GM19397 (cell line): ENCODE data around the gene CDCA8.

Source experiments
- ATAC-seq: cut with Tn5 transposase; IDR thresholded peaks from one replicate; pipeline ENCODE4 v1.9.1; 2021; ENCODE audit warnings: mild to moderate bottlenecking, moderate library complexity; ENCODE audit not compliant: unreplicated experiment

Gene CDCA8

DNA sequence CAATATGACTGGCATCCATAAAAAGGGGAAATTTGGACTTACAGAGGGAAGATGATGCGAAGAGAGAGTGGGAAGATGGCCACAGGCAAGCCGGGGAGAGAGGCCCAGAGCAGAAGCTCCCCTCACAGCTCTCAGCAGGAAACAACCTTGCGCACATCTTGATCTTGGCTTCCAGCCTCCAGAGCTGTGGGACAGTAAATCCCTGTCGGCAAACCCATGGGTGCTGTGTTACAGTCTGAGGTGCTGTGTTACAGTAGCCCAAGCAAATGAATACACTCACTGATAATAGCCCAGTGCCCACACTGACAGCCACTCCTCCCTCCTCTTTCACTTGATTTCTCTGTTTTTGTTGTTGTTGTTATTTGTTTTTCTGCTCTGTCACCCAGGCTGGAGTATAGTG, 22.4 kb downstream of the CDCA8 start:
- ATAC-seq, result no peak

DNA sequence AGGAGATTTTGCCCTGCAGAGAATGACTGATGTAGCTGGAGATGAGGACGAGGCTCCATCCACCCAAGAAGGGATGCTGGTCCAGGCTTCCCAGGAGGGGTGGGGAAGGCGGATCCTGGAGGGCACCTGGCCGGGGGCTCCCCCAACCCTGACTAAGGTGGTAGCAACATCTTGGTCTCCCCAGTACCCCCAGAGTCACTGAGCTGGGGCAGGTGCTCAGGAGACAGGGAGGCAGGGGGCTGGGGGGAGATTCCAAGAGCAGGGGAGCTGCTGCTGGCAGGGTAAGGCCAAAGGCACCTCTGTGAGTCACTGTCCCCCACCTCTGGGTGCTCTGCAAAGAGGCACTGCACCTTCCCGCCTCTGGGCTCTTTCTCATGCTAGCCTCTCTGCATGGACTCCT, 24.0 kb downstream of the CDCA8 start:
- ATAC-seq, result no peak

DNA sequence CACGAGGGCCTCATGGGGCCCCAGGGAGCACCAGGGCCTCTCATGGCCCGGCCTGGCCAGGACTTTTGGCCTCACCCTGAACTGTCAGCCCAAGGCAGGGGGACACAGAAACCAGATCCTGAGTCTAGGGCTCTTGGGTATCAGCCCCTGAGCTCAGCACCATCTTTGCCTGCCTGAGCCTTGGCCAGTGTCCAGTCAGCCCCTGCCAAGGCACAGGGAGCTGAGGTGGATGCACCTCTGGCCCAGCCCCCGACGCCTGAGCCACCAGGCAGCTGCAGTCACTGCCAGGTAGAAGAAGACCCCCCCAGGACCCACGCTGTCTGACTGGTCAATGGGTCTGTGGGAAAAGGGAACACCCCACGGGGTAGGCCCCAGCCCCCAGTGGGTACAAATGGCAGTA, 25.3 kb downstream of the CDCA8 start:
- no peak for ATAC-seq

DNA sequence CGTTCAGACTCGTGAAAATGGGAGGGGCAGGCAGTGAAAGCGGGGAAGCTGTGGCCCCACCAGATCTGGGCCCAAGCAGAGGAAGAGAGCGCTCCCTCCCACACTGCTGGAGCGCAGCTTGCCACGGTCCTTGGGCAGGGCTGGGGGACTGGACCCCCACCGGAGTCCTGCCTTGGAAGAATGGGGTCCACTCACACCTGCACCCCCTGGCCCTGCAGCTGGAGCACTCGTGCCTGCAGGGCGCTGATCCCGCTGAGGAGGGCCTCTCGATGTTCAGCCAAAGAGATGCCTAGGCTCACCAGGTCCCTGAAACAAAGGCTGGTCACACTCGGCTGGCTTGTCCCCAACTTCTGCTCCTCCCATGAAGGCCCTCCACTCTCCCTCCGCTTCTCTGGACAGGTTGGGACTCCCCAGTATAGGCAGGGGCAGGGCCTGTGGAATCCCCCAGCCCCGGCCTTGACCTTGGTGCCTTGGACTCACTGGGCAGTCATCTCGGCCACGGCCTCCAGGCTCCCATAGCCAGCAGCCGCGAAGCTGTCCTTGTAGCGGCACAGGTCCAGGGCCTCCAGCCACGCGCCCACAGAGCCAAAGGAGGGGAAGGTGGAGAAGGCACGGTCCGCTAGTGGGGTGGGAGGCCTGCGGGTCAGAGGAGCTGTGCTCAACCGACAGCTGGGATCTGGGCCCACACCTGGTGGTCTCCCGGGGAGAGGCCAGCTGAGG, 26.0 kb downstream of the CDCA8 start:
- no peak for ATAC-seq

DNA sequence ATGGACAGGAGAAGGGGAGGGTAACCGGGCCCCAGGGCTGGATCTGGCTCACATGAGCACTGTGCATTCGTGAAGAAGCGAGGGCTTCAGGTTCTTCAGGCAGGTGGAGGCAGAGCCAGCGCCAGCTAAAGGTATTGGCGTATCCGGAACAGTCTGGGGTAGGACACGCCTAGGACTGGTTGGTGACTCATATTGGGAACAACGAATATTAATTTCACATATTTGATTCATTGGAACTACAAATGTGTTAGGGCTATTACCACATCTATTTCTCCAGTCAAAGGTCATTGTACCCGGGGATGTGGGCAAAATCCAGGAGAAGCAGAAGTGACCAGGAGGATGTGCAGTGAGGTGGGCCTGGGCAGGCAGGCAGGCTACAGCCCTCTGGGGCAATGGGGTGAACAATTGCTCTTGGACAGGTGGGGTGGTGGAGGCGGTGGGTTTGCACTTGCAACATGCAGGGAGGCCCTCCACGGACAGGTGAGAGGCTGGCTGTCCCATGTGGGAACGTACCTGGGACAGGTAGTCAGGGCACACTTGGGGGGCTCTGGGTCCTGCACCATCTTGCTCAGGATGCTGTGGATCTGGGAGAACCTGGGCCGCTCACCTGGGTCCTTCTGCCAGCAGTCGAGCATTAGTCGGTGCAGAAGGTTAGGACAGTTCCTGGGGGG, 26.7 kb downstream of the CDCA8 start:
- ATAC-seq, result no peak

DNA sequence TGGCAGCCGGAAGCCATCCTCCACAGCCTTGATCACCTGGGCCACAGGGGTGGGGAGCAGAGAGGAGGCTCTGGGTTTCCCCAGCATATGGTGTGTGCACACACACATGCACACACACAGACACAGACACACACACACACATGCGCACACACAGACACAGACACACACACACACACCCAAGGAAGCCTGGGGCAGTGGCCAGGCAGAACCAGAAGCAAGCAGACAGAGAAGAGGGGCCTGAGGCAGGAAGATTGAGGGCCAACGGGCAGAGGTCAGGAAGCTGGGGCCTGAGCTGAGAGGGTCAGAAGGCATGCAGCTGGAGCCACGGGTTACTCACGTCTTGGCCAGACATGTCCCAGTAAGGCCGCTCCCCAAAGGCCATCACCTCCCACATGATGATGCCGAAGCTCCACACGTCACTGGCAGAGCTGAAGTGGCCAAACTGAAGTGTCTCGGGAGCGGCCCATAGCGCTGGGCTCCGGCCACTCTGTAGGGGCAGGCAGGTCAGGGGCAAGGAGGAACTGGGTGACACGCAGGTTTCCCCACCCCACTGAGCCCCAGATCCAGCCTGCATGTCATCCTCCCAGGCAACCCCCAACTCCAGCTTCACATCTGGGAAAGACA, 27.4 kb downstream of the CDCA8 start:
- ATAC-seq, result no peak

DNA sequence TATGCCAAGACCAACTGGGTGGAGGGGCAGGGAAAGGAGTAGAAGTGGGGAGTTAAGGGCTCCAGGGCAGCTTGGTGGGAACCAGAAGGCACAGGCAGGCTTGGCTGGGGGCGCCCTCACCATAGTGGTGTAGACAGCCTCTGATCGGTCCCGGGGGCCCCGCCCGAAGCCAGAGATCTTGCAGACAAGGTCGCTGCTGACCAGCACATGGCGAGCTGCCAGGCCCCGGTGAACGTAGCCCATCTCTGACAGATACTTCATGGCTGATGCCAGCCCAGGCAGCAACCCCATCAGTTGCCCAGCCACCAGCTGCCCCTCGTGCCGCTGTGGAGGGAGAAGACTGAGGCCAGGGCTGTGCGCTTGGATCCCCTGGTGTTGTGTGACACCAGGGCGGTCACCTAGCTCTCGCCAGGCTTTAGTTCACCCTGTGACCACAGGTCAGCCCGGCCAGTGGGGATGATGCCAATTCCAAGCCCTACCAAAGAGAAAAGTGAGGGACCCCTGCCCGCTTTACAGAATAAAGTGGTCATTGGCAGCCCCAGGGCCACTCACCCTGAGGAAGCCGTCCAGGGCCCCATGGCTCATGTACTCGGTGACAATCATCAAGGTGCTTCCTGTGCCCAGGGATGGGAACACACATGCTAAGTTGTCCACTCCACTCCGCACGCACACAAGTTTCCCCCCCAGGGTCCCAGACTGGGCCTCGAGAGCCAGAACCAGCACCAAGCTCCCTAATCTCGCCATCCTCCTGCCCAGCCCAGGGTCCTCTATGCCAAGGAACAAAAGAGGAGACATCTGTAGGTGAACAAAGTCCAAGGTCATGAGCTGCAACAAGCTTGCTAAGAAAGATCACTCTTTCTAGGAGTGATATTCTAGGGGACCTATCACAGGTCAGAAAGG, 28.2 kb downstream of the CDCA8 start:
- no peak for ATAC-seq

DNA sequence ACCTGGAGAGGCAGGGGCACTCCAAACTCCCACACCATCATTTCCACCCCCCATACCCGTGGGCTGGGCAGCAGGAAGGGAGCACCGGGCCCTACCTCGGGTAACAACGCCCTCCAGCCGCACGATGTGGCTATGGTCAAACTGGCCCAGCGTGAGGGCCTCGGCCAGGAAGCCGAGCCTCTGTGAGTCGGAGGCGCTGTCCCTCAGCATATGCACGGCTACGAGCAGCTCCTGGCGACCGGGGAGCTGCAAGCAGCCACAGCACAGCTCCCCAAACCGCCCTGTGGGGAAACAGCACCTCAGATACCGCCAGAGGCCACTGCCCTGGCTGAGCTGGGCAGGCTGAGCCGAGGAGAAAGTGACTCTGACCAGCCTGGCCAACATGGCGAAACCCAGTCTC, 29.2 kb downstream of the CDCA8 start:
- no peak for ATAC-seq

DNA sequence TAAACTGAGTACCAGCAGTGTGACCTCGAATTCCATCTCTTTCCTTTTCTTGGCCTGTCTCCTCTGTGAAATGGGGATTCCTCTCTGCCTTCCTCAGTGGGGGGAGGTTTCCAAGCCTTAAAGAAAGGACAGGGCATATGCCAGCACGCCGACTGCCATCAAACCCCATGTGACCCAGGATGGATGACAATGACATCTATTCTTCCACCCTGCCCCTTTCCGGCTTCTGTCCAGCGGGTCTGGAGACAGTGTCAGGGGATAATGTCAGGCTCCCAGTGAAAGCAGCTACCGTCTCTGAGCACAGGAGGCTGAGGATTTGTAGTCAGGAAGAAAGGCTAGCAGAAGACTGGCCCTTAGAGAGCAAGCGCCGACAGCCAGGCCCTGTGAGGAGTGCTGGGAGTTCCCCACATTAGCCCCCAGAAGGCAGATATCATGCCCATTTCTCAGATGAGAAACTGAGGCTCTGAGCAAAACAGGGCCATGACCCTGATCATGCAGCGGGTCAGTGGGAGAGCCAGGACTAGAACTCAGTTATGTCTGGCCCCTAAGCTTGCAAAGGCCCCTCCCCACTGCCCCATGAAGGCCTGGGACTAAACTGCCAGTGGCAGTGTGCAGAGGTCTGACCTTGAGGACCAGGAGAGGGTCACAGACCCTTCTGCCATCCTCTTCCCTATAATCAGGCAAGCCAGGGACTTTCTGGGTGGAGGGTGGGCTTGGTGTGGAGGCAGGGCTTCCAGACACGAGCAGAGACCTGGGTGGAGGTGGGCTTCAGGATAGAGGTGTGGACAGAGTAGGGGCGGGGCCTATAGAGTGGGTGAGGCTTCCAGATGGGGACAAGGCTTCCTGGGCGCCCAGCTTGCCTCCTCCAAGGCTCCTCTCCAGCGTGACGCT, 30.1 kb downstream of the CDCA8 start:
- ATAC-seq, result no peak

DNA sequence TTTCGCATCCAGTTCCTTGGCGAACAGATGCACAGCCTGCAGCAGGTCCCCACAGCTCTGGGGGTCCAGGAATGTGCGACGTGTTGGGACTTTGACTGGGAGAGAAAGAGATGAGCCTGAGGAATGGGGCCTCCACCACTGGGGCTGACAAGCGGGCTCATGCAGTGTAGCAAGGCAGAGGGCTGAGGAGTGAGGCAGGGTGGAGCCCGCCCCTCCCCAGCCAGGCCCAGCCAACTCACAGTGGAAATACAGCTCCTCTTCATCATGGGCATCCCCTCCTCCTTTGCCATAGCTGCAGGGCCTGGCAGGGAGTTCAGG, 30.7 kb downstream of the CDCA8 start:
- ATAC-seq, result no peak

DNA sequence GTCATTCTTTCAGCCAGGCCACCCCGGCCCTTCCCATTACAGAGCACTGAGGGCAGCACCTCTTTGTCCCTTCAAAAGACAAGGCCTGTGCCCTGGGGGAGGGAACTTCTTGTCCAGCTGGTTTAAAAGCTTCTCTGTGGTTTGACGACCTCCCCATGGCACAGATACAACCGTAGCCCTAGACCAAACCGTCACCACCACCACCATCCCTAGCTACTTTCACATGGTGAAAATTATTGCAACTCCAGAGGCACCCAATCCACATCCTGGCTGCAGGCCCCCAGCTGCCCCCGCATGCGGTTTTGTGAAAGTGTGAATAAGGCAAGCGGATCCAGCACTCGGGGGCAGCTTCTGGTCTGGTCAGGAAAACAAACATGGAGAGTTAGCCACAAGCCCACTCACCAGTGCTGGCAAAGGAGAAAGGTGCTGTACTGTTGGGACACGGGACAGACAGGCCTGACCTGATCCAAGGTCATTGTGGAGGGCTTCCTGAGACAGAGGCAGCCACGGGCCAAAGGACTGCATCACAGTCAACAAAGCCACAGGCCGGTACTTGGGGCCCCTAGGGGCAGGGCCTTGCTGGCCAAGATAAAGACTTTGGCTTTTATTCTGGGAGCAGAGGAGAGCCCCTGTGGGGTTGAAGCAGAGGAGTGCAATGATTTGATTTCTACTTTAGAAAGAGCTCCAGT, 31.2 kb downstream of the CDCA8 start:
- no peak for ATAC-seq

DNA sequence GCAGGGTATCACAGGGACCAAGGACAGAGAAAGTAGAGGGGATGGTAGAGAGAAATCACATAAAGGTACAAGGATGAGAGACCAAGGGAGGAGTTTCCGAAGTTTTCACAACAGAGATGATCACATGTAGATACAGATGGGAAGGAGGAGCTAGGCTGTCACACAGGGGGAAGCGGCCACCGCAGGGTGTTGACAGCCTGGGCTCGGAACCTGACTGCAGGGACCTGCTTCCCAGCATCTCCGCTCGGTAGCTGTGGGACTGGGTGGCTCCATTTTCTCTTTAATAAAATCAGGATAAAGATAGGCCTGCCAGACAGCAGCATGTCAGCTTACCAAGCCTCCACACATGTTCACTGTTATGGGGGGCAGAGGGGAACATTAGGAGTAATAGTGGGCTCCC, 32.3 kb downstream of the CDCA8 start:
- ATAC-seq, result no peak

DNA sequence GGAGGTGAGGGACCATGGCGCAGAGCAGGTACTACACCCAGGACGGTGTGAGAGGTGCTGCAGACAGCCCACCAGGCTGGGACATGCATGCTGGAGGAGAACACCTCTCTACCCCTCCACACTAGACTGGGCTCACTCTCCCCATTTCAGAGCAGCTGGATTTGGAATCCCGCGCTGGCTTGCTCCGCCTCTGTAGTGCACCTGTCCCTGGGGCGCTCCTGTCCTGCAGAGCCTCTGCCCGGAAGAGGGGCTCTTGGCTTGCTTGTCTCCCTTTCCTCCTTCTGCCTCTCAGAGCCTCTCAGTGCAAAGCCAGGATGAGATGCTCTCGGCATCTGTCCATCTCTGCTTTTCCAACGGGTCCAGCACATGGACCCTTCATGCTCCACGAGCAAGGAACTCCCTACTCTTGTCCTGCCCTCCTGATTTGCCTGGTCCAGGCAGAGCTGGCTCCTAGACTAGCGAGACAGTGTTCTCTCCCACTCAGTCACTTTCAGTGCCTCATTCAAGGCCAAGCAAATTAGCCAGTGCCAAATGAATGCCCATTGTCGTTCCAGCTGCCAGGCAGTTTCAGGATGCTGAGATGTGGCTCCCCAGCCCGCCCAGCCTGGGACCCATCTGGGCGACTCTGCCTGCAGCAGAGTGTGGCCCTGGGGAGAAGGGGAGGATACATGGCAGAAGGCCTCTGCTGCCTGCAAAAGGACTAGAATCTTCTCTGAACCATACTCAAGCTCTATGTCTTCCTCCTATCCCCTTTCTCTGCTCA, 33.7 kb downstream of the CDCA8 start:
- no peak for ATAC-seq

DNA sequence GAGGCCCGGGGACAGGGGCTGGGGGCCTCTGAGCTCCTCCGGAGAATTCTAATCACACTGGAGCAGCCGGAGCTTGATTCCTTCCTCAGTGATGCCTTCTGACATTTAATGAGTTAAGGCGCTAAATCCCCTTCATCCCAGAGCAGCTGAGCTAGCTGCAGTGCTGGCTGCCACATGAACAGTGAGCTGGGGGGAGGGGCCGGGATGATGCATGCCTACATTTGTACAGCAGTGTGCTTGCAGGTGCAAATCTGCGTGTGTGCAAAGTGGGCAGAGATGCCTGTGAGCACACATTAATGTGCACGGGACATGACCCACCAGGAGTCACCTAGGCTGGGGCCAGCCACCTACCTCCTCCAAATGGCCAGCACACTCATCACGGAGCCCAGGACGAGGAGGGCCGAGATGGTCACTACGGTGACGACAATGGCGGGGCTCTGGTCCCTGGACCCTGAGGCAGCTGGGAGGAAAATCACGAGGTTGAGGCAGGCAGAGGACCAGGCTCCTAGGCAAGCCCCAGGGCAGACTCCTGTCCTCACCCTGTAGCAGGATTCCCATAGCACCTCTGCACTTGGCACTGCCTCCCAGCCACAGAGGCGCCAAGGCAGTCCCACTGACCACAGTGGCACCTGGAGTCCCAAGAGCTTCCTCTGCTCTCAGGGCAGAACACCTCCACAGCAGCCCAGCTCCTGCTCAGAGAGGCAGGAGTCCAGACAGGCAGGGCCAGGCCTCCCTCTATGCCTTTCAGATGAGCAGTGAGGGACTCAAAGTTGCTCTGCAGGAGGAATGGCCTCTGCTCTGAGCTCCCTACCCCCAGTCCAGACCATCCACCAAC, 34.7 kb downstream of the CDCA8 start:
- ATAC-seq, result no peak

DNA sequence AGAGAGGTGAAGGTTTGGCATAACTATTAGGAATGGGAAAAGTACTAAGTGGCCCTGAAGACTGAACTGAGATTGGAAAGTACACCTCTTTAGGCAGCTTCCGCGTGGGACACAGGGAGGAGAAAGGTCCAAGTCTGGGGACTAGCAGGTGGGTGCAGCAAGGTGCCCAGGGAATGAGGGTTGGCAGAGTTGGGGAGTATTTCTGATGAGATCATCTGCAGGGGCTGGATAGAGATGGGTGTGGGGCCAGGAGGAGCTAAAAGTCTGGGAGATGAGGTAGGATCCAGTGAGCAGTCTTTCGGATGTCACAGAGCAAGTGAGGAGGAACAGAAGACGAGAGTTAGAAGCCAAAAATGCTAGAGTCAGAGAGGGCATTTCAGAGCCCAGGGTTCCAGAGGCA, 36.1 kb downstream of the CDCA8 start:
- no peak for ATAC-seq

DNA sequence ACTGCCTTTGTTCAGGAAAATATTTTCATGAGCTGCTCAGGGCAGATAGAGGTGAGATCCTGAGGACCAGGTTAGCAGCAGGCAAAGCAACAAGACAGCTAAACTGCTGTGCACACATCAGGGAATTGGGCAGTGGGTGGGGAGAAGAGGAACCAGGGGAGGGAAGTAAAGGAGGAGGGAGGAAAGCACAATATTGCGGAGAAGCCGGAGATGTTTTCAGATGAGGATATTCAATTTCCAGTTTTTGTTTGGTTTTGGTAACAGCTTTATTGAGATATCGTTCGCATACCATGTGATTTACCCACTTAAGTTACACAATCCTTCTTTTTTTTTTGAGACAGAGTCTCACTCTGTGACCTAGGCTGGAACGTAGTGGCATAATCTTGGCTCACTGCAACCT, 38.1 kb downstream of the CDCA8 start:
- ATAC-seq, result no peak

DNA sequence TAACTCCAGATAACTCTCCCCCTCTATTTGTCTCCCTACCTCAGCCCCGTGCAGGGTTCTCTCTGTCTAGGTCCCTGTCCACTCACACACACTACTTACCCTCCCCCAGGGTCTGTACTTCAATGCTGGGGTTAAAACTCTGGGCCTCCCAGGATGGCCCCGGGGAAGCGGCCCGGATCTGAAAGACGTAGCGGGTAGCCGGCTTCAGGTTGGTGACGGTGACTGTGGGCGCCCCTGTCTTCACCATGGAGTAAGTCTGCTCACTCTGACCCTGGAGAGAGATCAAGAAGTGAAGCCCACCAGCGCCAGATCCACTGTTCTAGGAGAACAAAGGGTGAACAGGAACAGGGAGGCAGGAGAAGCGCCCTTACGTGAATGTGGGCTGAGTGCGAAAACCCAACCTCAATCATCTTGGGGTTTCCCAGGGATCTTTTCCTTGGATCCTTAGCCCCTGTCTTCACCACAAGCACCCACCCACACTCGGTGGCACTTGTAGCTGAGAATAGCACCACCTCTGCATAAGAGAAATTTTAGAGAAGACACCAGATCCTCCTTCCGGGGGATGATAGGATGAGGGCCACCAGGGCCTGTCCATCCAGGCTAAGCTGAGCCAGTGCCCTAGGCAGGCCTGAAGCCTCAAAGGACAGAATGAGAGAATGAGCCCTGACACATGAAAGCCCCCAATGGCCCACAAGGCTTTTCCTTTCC, 39.1 kb downstream of the CDCA8 start:
- ATAC-seq, result no peak
